Gastroesophageal sphincter (tissue), 4 donors: Measurements from ENCODE around the gene GNAI2. TPM values are rescaled to one million over a fixed set of nuclear protein-coding genes. Genes with fewer than 3 reads are reported as not detected.

ENCODE experiments used
- ATAC-seq: fragments of 150-250 bp; one replicate; pipeline ENCODE4 v1.9.1; 2016; ENCODE audit warnings: mild to moderate bottlenecking, moderate library complexity
- H3K27ac ChIP-seq, 4 donors: fragments of 200-600 bp; sonication (generic) in 3 of 4; 1 replicate in 3 of 4; 2 replicates in 1 of 4; pipeline ENCODE4 v1.5.1; 2016 to 2019
- H3K27me3 ChIP-seq: fragments of 200-600 bp; sonication (generic); one replicate; pipeline ENCODE4 v1.5.1; 2019
- H3K36me3 ChIP-seq, 2 donors: fragments of 200-600 bp; sonication (generic); one replicate each; pipeline ENCODE4 v1.5.1; 2019; ENCODE audit warnings: control low read depth in 1 of 2
- H3K4me1 ChIP-seq, 3 donors: fragments of 200-600 bp; sonication (generic); 1 replicate in 2 of 3; 2 replicates in 1 of 3; pipeline ENCODE4 v1.5.1; 2016 to 2019; ENCODE audit warnings: control low read depth in 2 of 3
- H3K4me3 ChIP-seq, 2 donors: fragments of 200-600 bp; sonication (generic); one replicate each; pipeline ENCODE4 v1.5.1; 2019; ENCODE audit warnings: mild to moderate bottlenecking in 1 of 2, moderate library complexity in 1 of 2
- H3K9me3 ChIP-seq, 3 donors: fragments of 200-600 bp; sonication (generic); one replicate each; pipeline ENCODE4 v1.5.1; 2017 to 2019; ENCODE audit warnings: control low read depth in 2 of 3
- CTCF ChIP-seq, 4 experiments: fragments of 200-600 bp in 2 of 4; fragments of 450-650 bp in 2 of 4; sonication (generic) in 1 of 4; IDR thresholded peaks; one replicate each; pipeline ENCODE4 v1.5.1; 2017 to 2019; ENCODE audit warnings: antibody characterized with exemption in 4 of 4, mild to moderate bottlenecking in 2 of 4, moderate library complexity in 2 of 4
- EP300 ChIP-seq: sonication (generic); formaldehyde crosslinking; IDR thresholded peaks from one replicate; pipeline ENCODE4 v1.6.1; 2017; ENCODE audit warnings: antibody characterized with exemption, mild to moderate bottlenecking
- POLR2A ChIP-seq, 2 donors: fragments of 450-650 bp; IDR thresholded peaks; one replicate each; pipeline ENCODE4 v1.6.1; 2017; ENCODE audit warnings: antibody characterized with exemption in 2 of 2, mild to moderate bottlenecking in 2 of 2, moderate library complexity in 1 of 2
- POLR2AphosphoS5 ChIP-seq: sonication (generic); formaldehyde crosslinking; IDR thresholded peaks from one replicate; pipeline ENCODE4 v1.6.1; 2017; ENCODE audit warnings: antibody characterized with exemption
- WGBS, 2 donors: methylation state at CpG; one replicate each; pipeline ENCODE4 v1.1.5; 2018; ENCODE audit warnings: low coverage in 1 of 2; 5-methylcytosine and 5-hydroxymethylcytosine counted together
- total RNA-seq, 4 donors: library from RNA; depleted of rRNA; stranded (reverse); fragments of >200 nt; gene quantifications; one replicate each; pipeline ENCODE4 v1.1.0, GENCODE V29; 2016

The GNAI2 gene
- total RNA-seq, 4 donors from 2014 or later: 172 to 262 (median 222) TPM

GRCh38 chr3:50288387-50289007 lies 52.5 kb downstream of the GNAI2 start:
- Histone ChIP-seq H3K36me3 (peaks cover 0 to 46% of the 10 kb centered on the region in 2 donors), H3K27me3 (no peaks in the 10 kb centered on the region), H3K9me3 (no peaks in the 10 kb centered on the region), H3K27ac (no peak overlapping the region), H3K4me3 (no peak overlapping the region), H3K4me1 (peaks cover 0 to 28% (median 14%) of the 10 kb centered on the region in 3 donors)
- no peak for ATAC-seq
- WGBS, 2 donors: 90 to 97% methylated on average over 2 to 7 of the region's 23 CpGs
- no peak for TF ChIP-seq EP300
- TF ChIP-seq POLR2A (IDR thresholded peaks at IDR 0.05): no peak
- no peak for TF ChIP-seq POLR2AphosphoS5
- no peak for TF ChIP-seq CTCF (IDR thresholded peaks at IDR 0.05)

GRCh38 chr3:50289130-50289529 lies 53.1 kb downstream of the GNAI2 start:
- no peak overlapping the region for H3K27ac ChIP-seq
- peaks cover 0 to 46% of the 10 kb centered on the region in 2 donors for H3K36me3 ChIP-seq
- no peak overlapping the region for H3K4me3 ChIP-seq
- no peaks in the 10 kb centered on the region for H3K9me3 ChIP-seq
- no CpG with 5 or more reads among the region's 6 CpGs for WGBS, 2 donors
- TF ChIP-seq EP300 (no peak), POLR2AphosphoS5 (no peak), CTCF (IDR thresholded peaks at IDR 0.05) (no peak), POLR2A (IDR thresholded peaks at IDR 0.05) (no peak)
- ATAC-seq: no peak
- peaks cover 0 to 28% (median 14%) of the 10 kb centered on the region in 3 donors for H3K4me1 ChIP-seq
- no peaks in the 10 kb centered on the region for H3K27me3 ChIP-seq

- H3K27me3 ChIP-seq: no peaks in the 10 kb centered on the region
- peaks cover 0 to 46% of the 10 kb centered on the region in 2 donors for H3K36me3 ChIP-seq
- ATAC-seq: no peak
- WGBS, 2 donors: 92% methylated on average over 2 of the region's 16 CpGs; no CpG with 5 or more reads in 1 of the 2 donors
- H3K4me1 ChIP-seq: peaks cover 0 to 28% (median 14%) of the 10 kb centered on the region in 3 donors
- no peak overlapping the region for H3K4me3 ChIP-seq
- TF ChIP-seq EP300 (no peak), CTCF (IDR thresholded peaks at IDR 0.05) (no peak), POLR2A (IDR thresholded peaks at IDR 0.05) (no peak), POLR2AphosphoS5 (no peak)
- no peaks in the 10 kb centered on the region for H3K9me3 ChIP-seq
- H3K27ac ChIP-seq: no peak overlapping the region
These were observed 54.2 kb downstream of the GNAI2 start for GRCh38 chr3:50290161-50290641.

- Histone ChIP-seq H3K27me3 (no peaks in the 10 kb centered on the region), H3K27ac (peak within 1 kb of the TSS; percentile 69 to 93 (median 90)), H3K9me3 (no peaks in the 10 kb centered on the region), H3K4me3 (peak within 1 kb of the TSS; percentile 97 to 100), H3K36me3 (peaks cover 0 to 43% of the 10 kb centered on the region in 2 donors), H3K4me1 (peaks cover 0 to 32% (median 14%) of the 10 kb centered on the region in 3 donors)
- peak; percentile 98 for ATAC-seq
- no CpG with 5 or more reads among the region's 67 CpGs for WGBS, 2 donors
- TF ChIP-seq EP300 (no peak), CTCF (IDR thresholded peaks at IDR 0.05) (no peak), POLR2A (IDR thresholded peaks at IDR 0.05) (peak; percentile 40 to 70), POLR2AphosphoS5 (peak; percentile 88)
These were observed 56.4 kb downstream of the GNAI2 start, which contains the start of gene IFRD2 for GRCh38 chr3:50292159-50293078. Gene IFRD2, minus strand, starts transcription at chr3:50292429. Its CDS starts 155 bp downstream, at chr3:50292274.
